Left colon (tissue), 2 donors: ENCODE results near the gene COMP. TPM values are rescaled to one million over a fixed set of nuclear protein-coding genes. Genes with fewer than 3 reads are reported as not detected.

Experiments
- ATAC-seq: fragments of 200-7000 bp; cut with Tn5 transposase; one replicate; pipeline ENCODE4 v1.9.1; 2020; ENCODE audit warnings: mild to moderate bottlenecking, moderate library complexity
- DNase-seq, 2 donors: peaks; one replicate each; pipeline ENCODE4 v3.0.0-alpha.2; 2020
- intact Hi-C, 2 donors: fragments of 100-400 bp; cut with DNase I in 1 of 2; cut with micrococcal nuclease in 1 of 2; formaldehyde crosslinking; loops; one replicate each; pipeline versions ENCODE4 v1.11.2 to v1.14.0; 2022; cut with DNase I, micrococcal nuclease
- total RNA-seq, 2 donors: library from RNA; stranded (reverse); fragmentation: NEBNext Ultra II Directional; extraction: Animal tissue kit (Norgen Biotek cat#: 25700); gene quantifications; one replicate each; pipeline ENCODE4 v1.2.1, GENCODE V29; 2021
- donor health status: DM: no; HTN: no; CAD: no.
- donor health status: DM: yes; HTN: yes; CAD: no.

Gene COMP
- total RNA-seq, 2 donors from 2014 or later = not detected

DNA sequence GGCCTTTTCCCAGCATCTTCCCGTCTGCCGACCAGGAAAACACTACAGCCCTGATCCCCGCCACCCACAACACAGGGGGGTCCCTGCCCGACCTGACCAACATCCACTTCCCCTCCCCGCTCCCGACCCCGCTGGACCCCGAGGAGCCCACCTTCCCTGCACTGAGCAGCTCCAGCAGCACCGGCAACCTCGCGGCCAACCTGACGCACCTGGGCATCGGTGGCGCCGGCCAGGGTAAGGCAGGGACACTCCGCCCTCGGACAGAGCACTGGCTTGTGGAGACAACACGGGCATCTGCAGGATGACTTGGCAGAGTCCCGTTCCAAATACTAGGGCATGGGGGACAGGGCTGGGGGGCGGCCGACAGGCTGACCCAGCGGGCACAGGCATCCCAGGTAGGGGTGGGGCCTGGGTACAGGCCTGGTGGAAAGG is 31.1 kb downstream of the COMP start:
- intact Hi-C loops = no loop called here
- no peak for ATAC-seq
- DNase-seq = no peak

DNA sequence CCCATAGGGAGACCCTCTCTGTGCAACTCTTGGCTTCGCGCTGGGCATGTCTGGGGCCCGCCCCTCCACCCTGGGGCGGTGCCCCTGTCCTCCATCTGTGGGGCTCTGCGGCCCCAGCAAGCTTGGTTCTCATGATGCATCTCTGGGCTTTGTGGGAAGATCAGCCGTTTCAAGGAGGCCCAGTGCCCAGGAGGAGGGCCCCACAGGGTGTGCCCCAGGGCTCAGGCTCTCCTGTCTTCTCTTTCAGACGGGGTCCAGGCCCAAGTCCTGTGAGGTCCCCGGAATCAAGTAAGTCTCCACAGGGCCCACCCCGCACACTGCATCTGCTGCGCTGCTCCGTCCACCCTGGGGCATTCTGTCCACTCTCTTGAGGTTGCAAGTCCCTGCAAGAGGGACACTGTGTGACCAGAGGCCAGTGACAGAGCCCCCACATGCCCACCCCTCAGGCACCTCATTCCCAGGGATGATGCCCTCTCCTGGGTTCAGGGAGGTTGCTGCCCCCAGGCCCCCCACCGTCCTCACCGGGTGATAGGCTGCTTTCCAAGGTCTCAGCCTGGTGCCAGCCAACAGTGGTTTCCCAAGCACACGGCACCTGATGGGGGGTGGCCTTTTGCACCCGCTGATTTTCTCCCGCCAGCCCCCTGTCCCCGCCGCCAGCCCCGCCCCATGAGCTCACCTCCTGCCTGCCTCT is 31.7 kb downstream of the COMP start:
- ATAC-seq (no peak), DNase-seq (no peak)
- intact Hi-C loops = no loop called here

DNA sequence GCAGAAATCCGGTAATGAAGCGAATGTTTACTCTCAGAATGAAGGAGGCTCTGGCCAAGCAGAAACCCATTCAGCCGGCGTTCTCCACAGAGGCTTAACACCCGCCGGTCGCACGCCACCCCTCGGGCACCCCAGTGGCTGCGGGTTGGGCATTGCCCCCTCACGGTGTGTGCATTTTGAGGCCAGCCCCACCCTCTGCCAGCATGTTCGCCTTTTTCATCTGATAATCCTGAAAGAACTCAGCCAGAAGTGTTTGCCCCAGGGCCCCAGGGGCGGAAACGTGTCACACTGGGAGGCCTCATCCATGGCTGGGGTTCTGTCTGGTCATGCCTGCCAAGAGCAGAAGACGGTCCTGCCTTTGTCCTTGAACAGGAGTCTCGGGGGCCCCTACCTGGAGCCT is 34.2 kb downstream of the COMP start:
- intact Hi-C loops = no loop called here
- no peak for ATAC-seq
- DNase-seq = no peak

DNA sequence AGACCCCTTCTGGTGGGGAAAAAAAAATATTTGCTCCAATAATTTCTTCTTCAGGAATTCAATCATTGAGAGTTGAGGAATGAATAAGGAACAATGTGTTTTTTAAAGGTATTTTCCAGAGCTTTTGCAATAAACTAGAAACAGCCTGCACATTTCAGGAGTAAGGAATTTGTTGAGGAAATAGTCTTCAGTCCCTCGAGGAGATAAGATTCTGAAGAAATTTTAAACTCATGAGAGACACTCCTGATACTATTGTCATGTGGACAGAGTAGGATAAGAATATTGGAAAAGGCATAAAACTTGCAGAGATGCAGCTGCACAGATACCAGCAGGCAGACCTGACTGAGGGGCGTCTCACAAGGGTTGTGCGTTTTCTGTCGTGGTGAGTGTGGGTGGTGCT is 36.6 kb downstream of the COMP start:
- intact Hi-C loops = no loop called here
- no peak for ATAC-seq
- DNase-seq = no peak

DNA sequence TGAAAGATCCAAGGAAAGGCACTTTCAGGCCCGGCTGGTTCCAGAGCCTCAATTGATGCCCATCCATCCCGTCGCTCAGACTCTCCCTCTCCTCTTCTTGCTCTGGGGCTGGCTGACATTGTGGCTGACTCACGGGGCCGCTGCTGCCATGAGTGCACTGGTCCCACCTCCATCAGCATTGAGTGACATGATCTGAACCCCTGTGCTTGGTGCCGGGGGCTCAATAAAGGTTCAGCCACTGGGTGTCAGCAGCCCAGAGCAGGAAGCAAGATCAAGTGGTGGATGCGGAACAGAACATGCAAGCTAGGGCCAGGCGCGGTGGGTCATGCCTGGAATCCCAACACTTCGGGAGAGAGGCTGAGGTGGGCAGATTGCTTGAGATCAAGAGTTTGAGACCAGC is 39.5 kb downstream of the COMP start:
- no peak for DNase-seq
- intact Hi-C loops = no loop called here
- ATAC-seq = no peak

DNA sequence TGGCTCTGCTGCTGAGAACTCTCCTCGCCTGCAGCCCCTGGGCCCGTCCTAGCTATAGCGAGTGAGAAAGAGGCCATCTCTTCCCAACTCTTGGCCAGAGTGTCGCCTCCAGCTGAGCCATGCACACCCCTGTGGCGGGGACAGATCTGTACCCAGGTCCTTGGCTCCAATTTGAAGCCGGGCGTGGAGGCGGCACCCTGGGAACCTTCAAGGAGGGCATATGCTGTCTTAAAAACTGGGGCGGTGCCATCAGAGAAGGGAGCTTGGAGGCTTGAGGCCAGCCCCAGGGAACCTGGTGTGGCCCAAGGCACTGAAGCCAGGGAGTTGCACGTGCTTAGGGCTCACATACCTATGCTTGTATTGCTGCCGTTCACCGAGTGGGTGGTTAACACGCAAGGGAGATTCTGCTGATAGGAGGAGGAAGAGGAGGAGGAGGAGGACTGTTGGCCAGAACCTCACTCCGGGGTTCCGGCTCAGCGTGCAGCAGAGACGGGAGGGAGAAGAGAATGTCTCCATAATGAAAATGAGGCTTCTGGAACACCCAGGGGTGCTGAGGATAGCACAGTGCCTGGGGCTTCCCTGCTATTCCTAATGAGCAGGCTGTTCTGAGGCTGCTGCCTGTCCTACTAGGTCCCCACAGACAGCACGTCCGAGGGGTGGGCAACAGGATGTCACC is 40.7 kb downstream of the COMP start:
- ATAC-seq = no peak
- no peak for DNase-seq
- intact Hi-C loops = no loop called here

DNA sequence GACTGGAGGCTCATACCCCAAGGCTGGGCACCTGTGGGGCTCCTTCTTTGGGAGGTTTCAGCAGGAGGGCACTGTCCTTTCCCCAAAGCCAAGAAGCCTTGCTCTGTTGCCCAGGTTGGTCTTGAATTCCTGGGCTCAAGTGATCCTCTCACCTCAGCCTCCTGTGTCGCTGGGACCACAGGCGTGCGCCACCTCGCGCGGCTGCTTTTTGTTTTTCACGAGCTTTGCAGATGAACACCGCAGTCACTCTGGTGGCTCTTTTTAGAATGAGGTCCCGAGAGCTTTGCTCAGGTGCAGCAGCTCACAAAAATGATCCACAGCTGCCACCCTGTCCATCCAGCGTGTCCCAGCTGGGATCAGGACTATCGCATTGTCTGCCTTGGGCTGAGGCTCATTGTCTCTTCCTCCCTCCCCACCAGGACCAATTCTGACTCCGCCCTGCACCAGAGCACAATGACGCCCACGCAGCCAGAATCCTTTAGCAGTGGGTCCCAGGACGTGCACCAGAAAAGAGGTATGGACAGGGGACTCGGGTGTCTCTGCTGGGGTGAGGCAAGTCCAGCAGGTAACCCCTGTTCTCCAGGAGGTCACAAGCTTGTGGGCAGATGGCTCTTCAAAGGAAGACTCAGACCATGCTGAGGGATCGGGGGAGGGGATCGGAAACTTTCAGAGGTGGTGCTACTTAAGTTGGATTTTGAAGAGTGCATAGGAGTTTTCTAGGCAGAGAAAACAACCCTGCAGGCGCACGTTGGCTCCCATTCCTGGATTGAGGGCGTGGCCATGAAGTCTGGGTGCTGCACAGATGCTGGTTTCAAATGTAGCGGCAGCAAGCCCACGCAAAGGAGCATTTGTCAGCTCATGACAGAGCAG is 41.5 kb downstream of the COMP start:
- ATAC-seq = no peak
- DNase-seq = no peak
- intact Hi-C loops = no loop called here

DNA sequence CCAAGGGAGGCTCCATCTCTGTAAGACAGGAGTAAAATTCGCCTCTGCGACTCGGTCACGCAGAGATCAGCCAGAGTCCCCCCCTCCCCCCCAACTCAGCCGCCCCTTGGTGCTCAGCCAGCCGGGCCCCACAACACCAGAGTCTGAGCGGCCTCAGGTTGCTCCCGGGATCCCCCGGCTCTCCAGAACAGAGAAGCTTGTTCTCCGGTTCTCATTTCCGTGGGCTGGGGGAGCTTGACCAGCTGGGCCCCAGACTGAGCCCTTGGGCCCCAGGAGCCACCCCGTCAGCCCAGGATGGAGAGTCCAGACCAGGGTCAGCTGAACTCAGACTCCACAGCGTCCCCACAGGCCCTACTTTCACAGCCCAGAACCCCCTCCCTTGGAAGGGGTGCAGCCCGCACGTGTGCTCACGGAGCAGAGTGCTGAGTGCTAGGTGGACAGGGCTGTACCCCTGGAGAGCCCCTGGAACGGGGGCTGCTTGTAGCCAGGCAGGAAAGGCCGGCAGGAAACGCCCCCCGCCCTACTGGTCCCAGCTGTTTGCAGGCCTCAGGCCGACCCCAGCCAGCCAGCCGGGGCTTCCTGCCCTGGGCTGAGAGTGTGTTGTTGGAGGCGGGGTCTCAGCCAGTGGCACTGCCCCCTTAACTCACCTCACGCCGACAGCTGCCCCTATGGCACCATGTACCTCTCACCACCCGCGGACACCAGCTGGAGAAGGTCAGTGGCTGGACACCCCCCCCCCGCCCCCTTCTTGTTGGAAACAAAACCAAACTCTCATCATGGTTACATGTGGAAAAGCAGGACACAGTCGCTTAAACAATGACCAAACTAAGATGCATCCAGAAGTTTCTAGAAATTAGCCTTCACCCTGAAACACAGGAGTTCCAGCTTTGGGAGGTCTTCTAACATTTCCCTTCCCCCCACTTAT is 44.4 kb downstream of the COMP start:
- intact Hi-C loops = no loop called here
- no peak for DNase-seq
- ATAC-seq = no peak

DNA sequence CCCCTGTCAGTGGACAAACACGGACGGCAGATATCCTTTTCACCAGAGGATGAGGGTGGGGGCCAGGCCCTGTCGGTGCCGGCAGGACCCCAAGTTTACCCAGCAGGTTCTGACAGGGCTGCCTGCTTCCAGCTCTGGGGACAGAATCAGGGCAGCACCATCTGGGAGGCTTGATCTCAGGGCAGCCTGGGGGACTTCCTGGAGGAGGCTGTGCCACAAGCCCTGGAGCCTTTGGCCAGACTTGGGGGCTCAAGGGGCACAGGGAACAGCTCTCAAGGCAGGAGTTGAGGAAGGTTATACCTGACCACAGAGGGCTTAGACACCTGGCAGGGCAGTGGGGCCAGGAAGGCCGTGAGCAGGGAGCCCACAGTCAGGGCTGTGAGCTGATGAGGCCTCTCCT is 45.2 kb downstream of the COMP start:
- DNase-seq (no peak), ATAC-seq (no peak)

DNA sequence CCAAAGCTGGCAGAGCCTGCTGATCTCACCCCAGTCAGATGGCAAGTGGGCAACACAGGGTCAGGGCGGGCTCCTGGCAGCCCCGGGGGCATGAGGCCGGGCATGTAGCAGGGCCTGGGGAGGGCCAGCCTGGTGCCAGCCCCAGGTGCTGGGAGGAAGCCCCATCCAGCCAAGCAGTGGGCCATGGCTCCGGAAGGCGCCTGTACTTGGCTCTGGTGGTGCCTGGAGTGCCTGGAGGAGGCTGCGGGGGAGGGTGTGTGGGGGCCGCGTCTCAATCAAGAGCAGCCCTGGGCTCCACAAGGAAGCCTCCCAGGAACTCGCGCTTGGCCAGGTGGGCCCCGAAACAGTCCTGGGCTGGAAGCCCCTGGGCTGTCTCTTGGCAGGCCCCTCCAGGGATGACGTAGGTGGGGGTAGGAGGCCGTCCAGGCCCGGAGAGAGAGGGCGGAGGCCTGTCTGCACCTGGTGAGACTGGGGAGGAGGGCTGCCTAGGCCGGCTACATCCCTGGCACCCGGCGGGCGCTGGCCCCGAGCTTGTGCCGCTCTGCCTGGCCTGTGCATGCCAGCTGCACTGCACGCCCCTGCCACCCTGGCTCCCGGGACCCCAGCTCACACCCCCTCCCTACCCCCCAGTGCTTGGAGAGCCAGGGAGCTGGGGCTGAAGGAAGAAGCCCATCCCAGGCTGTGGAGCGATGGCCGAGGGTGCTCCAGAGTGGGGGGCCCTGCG is 45.9 kb downstream of the COMP start:
- ATAC-seq (no peak), DNase-seq (no peak)
- intact Hi-C loops = no loop called here

More for the DNA sequence above, 45.2 kb downstream of the COMP start:
- intact Hi-C loops = no loop called here

DNA sequence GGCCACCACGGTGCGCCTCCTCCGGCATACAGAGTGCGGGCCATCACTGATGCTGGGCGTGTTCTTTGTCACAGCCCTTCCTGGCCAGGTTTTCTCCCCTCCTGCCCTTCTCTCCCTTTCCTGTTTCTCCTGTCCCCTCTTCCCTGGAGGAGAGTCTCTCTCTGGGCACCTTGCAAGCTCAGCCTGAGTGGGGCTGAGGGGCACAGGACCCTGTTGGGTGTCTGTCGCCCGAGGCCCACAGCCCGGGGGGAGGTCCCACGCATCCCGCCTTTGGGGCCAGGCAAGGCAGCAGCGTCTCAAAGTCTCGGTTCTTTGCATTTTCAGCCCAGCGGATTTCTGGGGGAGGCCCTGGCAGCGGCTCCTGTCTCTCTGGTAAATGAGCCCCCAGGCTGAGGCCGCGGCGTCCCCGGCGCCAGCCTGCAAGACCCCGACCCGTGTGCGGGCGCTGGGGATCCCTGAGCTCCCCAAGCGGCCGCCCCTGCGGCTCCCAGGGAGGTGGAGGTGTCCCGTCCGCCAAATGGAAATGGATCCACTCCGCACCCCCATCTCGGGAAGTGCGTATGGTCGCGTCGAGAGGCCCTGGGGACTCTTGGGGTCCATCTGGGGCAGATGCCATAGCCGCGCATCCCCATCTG is 47.2 kb downstream of the COMP start:
- no peak for DNase-seq
- peak; percentile 18 for ATAC-seq
- intact Hi-C loops = no loop called here

DNA sequence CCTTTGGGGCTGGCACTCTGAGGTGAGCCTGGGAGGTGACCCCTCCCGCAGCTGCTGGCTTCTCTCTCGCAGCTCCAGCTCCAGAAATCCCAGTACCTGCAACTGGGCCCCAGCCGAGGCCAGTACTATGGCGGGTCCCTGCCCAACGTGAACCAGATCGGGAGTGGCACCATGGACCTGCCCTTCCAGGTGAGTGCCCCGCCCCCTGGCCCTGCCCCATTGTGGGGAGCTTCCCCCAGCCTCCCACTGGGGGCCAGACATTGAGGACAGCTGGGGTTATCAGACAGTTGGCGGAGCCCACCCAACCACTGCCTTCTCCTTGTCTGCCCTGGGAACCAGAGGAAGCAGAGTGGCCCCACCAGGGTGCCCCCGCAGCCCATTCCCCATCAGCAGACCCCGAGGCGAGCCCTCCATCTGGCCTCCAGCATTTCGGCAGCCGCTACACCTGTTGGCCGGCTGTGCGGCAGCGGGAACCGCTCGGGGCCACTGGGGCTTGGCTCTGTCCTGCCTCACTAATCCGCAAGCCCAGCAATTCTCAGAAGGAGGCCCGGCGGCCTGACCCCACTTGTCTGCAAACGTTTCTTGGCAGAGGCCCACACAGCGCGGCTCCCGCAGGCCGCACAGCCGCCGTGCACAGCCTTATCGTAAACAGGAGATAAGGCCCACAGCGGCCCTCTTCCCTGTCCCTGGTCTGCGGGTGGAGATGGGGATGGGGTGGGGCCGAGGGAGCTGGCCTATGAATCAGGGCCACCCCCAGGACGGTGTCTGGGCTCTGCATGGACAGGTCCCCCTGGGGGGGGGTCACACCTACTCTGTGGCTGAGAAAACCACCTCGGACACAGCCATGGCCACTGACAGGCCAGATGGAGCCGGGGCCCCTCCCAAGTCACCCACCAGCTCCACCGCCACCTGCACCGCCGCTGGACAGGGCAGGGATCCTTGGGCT is 48.0 kb downstream of the COMP start:
- peak; percentile 68 for ATAC-seq
- intact Hi-C loops = no loop called here
- peak; percentile 78 to 84 for DNase-seq

DNA sequence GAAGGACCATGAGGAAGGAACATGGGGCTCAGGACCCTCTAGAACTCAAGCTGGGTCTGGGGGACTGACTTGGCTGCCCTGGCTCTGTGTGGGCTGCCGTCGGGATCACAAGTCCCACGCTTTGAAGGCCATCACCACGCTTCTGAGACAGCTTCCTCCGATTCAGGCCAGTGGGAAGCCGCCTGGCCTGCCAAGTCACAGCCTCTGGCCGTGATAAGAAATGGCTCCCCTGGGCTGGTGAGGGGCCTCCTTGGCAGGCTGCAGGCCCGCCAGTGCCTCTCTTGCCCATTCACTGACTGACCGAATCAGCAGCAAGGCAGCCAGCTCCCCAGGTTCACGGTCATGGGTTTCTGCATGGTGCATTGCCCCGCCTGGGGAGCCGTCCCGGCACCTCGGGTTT is 48.8 kb downstream of the COMP start:
- no peak for DNase-seq
- intact Hi-C loops = no loop called here
- ATAC-seq = no peak

DNA sequence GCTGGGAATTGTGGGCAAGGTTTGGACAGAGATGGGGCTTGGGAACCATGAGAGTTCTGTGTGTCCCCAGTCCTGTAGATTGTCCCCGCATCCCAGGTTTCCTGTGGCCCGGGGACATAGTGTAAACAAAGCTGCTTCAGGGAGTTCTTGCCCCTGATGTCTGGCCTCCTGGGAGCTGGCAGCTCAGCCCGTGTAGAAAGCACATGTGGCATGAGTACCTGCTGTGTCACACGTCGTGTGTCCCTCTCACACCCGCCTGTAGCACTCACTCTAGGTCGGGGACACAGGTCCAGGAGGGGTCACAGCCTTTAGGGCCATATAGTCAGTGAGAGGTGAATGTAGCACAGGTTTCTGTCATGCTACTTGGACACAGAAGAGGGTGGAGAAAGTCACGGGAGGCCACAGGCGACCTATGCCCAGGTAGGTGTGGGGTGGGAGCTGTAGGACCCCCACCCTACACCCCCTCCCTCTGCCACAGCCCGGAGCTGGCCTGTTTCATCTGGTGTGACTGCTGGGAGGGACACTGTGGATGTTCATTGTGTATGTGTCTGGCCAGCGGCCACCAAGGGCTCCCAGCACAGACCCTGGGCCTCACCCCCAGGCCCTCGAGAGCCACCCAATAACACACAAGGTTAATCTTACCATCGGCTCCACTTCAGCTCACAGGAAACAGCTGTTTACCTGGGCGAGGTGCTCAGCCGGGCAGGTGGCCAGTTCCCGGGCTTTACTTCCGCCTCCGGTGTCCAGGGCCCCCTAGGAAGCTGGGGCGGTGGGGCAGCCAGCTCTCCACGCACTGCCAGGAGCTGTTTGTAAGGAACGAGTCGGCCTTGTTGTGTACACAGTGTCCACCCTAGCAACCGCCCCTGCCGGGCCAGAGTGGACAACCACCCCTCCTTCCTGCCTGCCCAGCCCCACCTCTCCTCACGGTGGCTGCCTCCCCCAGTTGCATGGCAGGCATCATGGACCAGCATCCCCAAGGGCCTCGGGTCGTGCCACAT is 49.7 kb downstream of the COMP start:
- intact Hi-C loops = no loop called here
- peak; percentile 73 for ATAC-seq
- peak; percentile 82 to 84 for DNase-seq

DNA sequence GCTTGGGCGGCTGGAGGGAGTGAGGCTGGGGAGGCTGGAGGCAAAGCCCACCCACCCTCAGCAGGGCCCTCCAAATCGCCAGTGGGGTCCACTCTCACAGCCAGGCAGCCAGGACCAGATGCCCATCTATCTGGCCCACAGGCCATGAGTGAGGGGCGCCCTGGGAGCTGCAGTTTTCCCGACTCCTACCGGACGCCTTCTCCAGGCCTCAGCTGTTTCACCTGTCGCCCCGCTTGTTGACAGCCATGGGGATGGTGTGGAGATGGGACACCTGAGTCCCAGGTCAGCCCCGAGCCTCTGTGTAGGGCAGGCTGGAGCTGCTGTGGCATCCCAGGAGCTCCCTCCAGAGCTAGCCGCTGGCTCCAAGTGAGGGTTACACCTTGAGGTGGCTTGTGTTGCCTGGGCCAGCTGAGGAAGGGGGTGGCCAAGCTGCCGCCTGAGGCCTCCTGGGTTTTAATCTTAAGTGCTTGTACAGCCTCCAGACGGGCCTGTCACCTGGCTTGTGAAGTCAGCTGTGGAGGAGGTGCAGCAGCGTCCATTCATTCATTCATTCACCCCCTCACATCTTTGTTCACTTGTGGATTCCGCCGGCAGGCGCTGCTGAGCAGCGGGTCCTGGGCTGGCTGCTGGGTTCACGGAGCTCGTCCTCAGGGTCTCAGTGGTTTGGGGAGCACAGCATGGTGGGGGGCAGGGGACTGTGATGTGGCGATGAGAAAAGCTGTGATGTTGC is 52.0 kb downstream of the COMP start:
- intact Hi-C loops = no loop called here
- no peak for DNase-seq
- no peak for ATAC-seq
